ENCODE results near the gene RTP3.

DNA sequence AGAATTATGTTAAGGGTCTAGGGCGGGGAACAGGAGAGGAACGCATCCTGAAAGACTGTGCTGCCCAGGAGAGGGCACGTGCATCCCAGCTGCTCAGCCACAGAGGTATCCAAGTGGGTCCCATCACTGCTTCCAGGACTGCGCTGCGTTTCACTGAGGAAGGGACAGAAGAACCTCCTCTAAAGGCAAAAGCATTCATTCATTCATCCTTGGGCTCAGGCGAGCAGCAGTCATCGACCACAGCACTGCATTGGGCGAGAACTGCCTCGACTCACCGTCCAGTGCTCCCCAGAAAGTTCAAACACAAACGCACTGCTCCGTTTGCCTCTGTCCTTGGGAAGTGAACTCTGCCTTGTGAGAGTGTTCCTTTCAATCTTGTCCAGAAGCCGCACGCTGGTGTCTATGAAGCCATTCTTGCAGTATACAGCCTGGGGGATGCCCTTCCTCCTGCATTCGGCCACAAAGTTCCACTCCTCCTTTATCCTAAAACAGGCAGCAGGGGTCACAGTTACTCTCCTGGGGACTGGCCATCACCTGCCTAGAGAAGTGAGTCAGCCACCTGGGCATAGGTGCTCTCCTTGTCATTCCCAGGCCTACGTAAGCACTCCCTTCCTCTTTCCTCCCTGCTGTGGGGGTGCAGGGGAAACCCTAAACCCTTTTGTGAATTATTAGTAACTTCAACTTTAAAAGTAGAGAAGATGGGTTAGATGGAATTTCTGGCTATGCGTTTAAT is 47.2 kb downstream of the RTP3 start:
- TF ChIP-seq, protein P1, sequence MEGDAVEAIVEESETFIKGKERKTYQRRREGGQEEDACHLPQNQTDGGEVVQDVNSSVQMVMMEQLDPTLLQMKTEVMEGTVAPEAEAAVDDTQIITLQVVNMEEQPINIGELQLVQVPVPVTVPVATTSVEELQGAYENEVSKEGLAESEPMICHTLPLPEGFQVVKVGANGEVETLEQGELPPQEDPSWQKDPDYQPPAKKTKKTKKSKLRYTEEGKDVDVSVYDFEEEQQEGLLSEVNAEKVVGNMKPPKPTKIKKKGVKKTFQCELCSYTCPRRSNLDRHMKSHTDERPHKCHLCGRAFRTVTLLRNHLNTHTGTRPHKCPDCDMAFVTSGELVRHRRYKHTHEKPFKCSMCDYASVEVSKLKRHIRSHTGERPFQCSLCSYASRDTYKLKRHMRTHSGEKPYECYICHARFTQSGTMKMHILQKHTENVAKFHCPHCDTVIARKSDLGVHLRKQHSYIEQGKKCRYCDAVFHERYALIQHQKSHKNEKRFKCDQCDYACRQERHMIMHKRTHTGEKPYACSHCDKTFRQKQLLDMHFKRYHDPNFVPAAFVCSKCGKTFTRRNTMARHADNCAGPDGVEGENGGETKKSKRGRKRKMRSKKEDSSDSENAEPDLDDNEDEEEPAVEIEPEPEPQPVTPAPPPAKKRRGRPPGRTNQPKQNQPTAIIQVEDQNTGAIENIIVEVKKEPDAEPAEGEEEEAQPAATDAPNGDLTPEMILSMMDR (IDR thresholded peaks at IDR 0.05), result no peak
- TF ChIP-seq NFIC (IDR thresholded peaks at IDR 0.05; ENCODE audit: borderline replicate concordance) (no peak), RFX5 (IDR thresholded peaks at IDR 0.05; ENCODE audit: low read length) (no peak), MAX (IDR thresholded peaks at IDR 0.05; ENCODE audit: low read depth) (no peak), POLR2AphosphoS5 (IDR thresholded peaks at IDR 0.05; ENCODE audit: low read depth, low read length) (no peak), FOSL2 (IDR thresholded peaks at IDR 0.05; ENCODE audit: borderline replicate concordance, low read depth) (no peak), YY1 (IDR thresholded peaks at IDR 0.05; ENCODE audit: low read depth) (no peak), RAD21 (IDR thresholded peaks at IDR 0.05; ENCODE audit: low read length) (no peak), ELF1 (IDR thresholded peaks at IDR 0.05) (no peak), FOXM1 (IDR thresholded peaks at IDR 0.05; ENCODE audit: low read depth) (no peak), TAF1 (IDR thresholded peaks at IDR 0.05; ENCODE audit: borderline replicate concordance, low read depth, low read length) (no peak)
